ENCODE data around the gene IL1RL2.

The IL1RL2 gene

DNA sequence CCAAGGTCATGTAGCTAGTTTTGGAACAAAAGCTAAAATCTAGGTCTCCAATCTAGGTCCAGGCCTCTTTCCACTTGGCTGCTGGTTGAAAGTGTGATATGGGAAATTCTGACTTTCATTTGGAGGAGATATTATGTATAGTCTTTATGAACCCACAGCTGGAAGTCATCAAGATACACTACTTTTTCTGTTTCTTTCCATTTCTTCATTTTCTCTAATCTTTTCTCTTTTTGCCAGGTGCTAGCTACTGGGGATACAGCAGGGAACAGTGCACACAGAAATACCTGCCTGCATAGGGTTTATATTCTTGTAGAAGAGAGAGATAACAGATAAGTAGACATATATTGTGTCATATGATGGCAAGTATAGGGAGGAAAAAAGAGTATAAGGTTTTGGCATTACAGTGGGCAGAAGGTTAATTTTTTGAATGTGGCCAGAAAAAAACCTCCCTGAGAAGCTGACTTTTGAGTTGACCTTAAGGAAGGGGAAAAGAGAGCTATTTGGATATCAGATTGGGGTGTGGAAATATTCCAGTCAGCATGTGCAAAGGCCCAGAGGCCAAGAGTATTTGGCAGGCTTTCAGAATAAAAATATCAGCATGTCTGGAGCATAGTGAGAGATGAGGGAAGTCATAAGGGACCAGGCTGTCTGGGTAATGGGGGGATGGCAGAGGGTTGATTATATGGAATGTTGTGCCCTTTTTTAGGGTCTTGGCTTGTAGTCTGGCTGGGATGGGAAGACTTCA, 28.6 kb upstream of the IL1RL2 start:
- DNase-seq (ENCODE audit: low spot score), result no peak

GRCh38 chr2:102159295-102159694, 27.5 kb upstream of the IL1RL2 start:
- no peak for DNase-seq (ENCODE audit: low spot score)

- peak; percentile 16 for DNase-seq (ENCODE audit: low spot score)
These were observed 20.5 kb upstream of the IL1RL2 start for GRCh38 chr2:102166189-102166845.

DNA sequence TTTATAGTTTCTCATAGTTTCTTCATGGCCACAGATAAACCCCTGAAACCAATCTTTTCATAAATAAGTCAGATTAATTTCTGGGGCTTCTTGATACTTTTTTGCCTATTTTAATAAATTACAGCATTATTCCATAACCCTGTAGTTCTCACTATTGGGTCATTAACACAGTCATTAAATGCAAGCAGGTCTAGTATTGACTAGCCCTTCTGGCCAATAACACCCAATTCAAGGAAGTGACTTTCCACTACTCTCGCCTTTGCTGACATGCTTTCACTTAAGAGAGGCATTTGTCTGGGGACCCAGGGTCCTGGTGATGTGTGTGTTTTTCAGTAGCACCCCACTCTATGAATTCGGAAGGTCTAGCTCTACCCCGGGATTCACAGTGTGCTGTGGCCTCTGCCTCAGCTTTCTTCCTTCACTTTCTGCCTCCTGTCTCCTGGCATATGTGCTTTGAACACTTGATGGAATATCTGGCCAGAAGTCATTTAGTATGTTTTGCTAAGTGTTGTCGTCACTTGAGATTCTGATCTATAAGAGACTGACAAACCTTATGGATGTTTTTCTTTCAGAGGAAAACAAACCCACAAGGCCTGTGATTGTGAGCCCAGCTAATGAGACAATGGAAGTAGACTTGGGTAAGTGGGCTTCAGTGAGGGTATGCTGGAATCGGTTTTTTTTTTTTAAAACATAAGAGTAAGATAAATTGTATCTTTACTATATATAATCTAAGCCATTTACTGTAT, 18.6 kb upstream of the IL1RL2 start:
- DNase-seq (ENCODE audit: low spot score), result no peak

GRCh38 chr2:102171946-102172345, 14.9 kb upstream of the IL1RL2 start:
- no peak for DNase-seq (ENCODE audit: low spot score)

GRCh38 chr2:102172745-102173144, 14.1 kb upstream of the IL1RL2 start:
- no peak for DNase-seq (ENCODE audit: low spot score)

GRCh38 chr2:102176172-102176571, 10.7 kb upstream of the IL1RL2 start:
- DNase-seq (ENCODE audit: low spot score), result no peak

DNA sequence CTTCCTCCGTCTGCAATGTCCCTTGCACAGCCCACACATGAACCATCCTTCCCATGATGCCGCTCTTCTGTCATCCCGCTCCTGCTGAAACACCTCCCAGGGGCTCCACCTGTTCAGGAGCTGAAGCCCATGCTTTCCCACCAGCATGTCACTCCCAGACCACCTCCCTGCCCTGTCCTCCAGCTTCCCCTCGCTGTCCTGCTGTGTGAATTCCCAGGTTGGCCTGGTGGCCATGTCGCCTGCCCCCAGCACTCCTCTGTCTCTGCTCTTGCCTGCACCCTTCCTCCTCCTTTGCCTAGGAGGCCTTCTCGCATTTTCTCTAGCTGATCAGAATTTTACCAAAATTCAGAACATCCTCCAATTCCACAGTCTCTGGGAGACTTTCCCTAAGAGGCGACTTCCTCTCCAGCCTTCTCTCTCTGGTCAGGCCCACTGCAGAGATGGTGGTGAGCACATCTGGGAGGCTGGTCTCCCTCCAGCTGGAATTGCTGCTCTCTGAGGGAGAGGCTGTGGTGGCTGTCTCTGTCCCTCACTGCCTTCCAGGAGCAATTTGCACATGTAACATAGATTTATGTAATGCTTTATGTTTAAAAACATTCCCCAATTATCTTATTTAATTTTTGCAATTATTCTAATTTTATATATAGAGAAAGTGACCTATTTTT, 8.9 kb upstream of the IL1RL2 start:
- DNase-seq (ENCODE audit: low spot score), result no peak

GRCh38 chr2:102179061-102179460, 7.8 kb upstream of the IL1RL2 start:
- no peak for DNase-seq (ENCODE audit: low spot score)

DNA sequence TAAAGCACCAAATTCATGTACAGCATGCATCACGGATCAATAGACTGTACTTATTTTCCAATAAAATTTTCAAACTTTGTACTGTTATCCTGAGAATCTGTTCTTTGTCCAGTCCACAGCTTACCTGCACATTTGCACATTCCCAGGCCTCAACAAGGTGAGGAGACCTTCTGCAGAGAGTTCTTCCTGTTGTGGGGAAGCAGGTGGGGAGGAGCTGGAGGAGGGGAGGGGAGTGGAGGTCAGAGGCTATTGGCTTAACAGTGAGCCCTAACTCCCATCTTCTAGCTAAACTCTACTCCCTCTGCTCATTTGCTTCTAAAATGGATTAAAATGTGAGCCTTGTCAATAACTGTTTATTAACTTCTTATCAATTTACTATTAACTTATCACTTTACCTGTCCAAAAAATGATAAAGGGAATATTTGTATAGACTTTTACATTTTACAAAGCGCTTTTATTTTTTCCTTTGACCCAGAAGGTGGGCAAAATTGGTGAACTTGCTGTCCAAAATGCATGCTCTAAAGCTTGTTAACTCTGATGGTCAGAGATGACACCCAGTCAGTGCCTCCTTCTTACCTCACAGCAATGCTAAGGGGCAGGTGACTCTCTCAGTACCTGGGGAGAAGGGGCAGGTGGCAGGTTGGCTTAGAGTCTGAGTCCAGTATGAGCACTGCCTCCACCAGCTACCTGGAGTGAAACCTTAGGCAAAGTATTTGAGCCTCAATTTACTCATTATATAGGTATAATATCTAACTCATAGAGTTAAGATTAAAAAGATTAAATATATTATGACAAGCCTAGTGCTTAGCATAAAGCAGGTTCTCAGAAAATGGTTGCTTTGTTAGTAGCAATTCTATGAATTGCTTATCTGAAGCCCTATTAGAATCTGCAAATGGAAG, 6.8 kb upstream of the IL1RL2 start:
- no peak for DNase-seq (ENCODE audit: low spot score)

GRCh38 chr2:102180687-102180999, 6.2 kb upstream of the IL1RL2 start:
- DNase-seq (ENCODE audit: low spot score), result no peak

GRCh38 chr2:102181376-102181775, 5.4 kb upstream of the IL1RL2 start:
- no peak for DNase-seq (ENCODE audit: low spot score)

DNA sequence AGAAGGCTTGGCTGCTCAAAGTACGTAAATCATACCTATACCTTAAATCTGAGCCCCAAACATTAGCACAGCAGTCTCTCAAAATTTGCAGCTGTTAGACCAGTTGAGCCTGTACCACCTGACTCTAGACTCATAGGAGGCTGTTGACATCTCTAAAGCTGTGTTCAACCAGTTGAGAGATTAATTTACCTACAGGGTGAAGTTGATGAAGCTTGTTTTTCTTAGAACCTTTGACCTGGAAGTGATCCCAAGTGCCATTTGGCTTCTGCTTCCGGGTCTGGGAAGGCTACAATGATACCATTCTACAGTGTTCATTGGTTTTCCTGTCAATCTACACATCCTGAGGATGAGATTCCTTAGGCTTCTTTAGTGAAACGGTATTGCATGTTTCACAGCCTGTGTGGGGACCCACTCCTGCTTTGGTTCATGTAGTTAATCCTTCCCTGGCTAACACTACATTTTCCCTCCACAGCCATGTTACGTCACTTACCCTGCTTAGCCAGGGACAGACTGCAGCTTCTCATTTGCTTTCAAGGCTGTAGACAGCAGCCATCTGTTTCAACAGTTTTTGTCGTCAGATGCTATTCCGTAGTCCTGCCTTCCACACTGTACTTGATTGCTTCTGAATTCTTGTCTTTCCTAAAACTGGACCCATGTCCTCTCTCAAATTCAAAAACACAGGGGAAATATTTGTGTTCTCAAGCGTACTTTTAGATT, 4.7 kb upstream of the IL1RL2 start:
- no peak for DNase-seq (ENCODE audit: low spot score)

GRCh38 chr2:102184018-102184417, 2.8 kb upstream of the IL1RL2 start:
- DNase-seq (ENCODE audit: low spot score), result no peak

GRCh38 chr2:102184568-102184967, 2.3 kb upstream of the IL1RL2 start:
- DNase-seq (ENCODE audit: low spot score), result no peak

GRCh38 chr2:102185347-102185746, 1.5 kb upstream of the IL1RL2 start:
- DNase-seq (ENCODE audit: low spot score), result no peak

GRCh38 chr2:102187496-102188150, 800 bp downstream of the IL1RL2 start:
- no peak for DNase-seq (ENCODE audit: low spot score)

- no peak for DNase-seq (ENCODE audit: low spot score)
These were observed 3.7 kb downstream of the IL1RL2 start for GRCh38 chr2:102190430-102191107.

- DNase-seq (ENCODE audit: low spot score), result no peak
These were observed 4.7 kb downstream of the IL1RL2 start for GRCh38 chr2:102191501-102191900.

DNA sequence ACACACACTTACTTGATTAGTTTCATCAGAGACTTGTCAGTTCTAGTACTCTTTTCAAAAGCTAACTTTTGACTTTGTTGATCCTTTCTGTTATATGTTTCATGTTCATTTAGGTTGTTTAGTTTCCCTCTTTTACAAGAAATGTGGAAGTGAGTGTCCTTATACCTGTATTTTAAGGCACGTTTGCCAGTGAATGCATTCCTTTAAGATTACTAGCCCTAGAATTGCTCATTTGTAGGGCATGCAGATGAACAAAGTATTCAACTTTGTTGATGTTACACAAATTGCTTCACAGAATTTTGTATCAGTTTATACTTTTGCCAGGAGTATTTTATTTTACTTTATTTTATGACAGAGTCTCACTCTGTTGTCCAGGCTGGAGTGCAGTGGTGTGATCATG, 6.3 kb downstream of the IL1RL2 start:
- no peak for DNase-seq (ENCODE audit: low spot score)

All from cerebellar cortex (tissue), 1 donor.